ENCODE measurements around the gene PRKD2. TPM values are rescaled to one million over a fixed set of nuclear protein-coding genes. Genes with fewer than 3 reads are reported as not detected.

PRKD2 gene
- total RNA-seq, 4 donors from 2014 or later = 28.8 to 54.2 (median 31.8) TPM

- DNase-seq = no peak
- intact Hi-C loops (cut with DNase I) = no loop called here
- H3K27me3 ChIP-seq = peaks cover 0 to 69% (median 4%) of the 10 kb centered on the region in 4 donors
- no peak overlapping the region for H3K4me3 ChIP-seq
- TF ChIP-seq CTCF (IDR thresholded peaks at IDR 0.05) = no peak
- no peak for TF ChIP-seq POLR2A (IDR thresholded peaks at IDR 0.05)
- peaks cover 0 to 13% (median 5%) of the 10 kb centered on the region in 3 donors for H3K9me3 ChIP-seq
- no peak overlapping the region for H3K27ac ChIP-seq
- WGBS, 2 donors = 28 to 38% methylated on average over 1 to 3 of the region's 144 CpGs
- no peaks in the 10 kb centered on the region for H3K36me3 ChIP-seq
- H3K4me1 ChIP-seq = peaks cover 0 to 16% (median 0%) of the 10 kb centered on the region in 3 donors
Measured at GRCh38 chr19:46648961-46649960, 67.7 kb downstream of the PRKD2 start.

GRCh38 chr19:46648060-46648960 is 68.6 kb downstream of the PRKD2 start:
- intact Hi-C loops (cut with DNase I) = no loop called here
- Histone ChIP-seq H3K4me3 (no peak overlapping the region), H3K27me3 (peaks cover 0 to 69% (median 4%) of the 10 kb centered on the region in 4 donors), H3K36me3 (no peaks in the 10 kb centered on the region), H3K9me3 (peaks cover 0 to 13% (median 5%) of the 10 kb centered on the region in 3 donors), H3K4me1 (peaks cover 0 to 8% (median 0%) of the 10 kb centered on the region in 3 donors), H3K27ac (no peak overlapping the region)
- WGBS, 2 donors = 45 to 56% methylated on average over 12 to 20 of the region's 63 CpGs
- TF ChIP-seq POLR2A (IDR thresholded peaks at IDR 0.05) = no peak
- TF ChIP-seq CTCF (IDR thresholded peaks at IDR 0.05) = no peak
- DNase-seq = no peak

- no peaks in the 10 kb centered on the region for H3K36me3 ChIP-seq
- no peak overlapping the region for H3K27ac ChIP-seq
- intact Hi-C loops (cut with DNase I) = no loop called here
- peaks cover 0 to 8% (median 0%) of the 10 kb centered on the region in 3 donors for H3K4me1 ChIP-seq
- DNase-seq = no peak
- peaks cover 0 to 64% (median 4%) of the 10 kb centered on the region in 4 donors for H3K27me3 ChIP-seq
- 57 to 77% methylated on average over 3 of the region's 3 CpGs for WGBS, 2 donors
- H3K9me3 ChIP-seq = peaks cover 0 to 13% (median 5%) of the 10 kb centered on the region in 3 donors
- no peak for TF ChIP-seq POLR2A (IDR thresholded peaks at IDR 0.05)
- no peak for TF ChIP-seq CTCF (IDR thresholded peaks at IDR 0.05)
- no peak overlapping the region for H3K4me3 ChIP-seq
Measured at GRCh38 chr19:46646402-46646801, 70.5 kb downstream of the PRKD2 start.

GRCh38 chr19:46644720-46645119 is 72.2 kb downstream of the PRKD2 start:
- Histone ChIP-seq H3K27ac (peak overlapping the region in 3 of 4 donors; percentile 11 to 41 (median 13)), H3K4me1 (peaks cover under 1 to 12% (median 2%) of the 10 kb centered on the region in 3 donors), H3K9me3 (peaks cover 0 to 13% (median 5%) of the 10 kb centered on the region in 3 donors), H3K4me3 (no peak overlapping the region), H3K36me3 (no peaks in the 10 kb centered on the region), H3K27me3 (peaks cover 0 to 63% (median 4%) of the 10 kb centered on the region in 4 donors)
- WGBS, 2 donors = 65 to 78% methylated on average over 2 to 3 of the region's 3 CpGs
- DNase-seq = no peak
- intact Hi-C loops (cut with DNase I) = no loop called here
- TF ChIP-seq CTCF (IDR thresholded peaks at IDR 0.05) (no peak), POLR2A (IDR thresholded peaks at IDR 0.05) (no peak)

Data from esophagus squamous epithelium (tissue), 5 donors.